Testis (tissue), 2 donors: ENCODE results near the gene CRIP2.

ENCODE experiments used
- CTCF ChIP-seq, 3 experiments: fragments of 450-650 bp in 2 of 3; fragments of 200-600 bp in 1 of 3; sonication (generic) in 1 of 3; IDR thresholded peaks; one replicate each; pipeline ENCODE4 v1.5.1; 2016 to 2019; ENCODE audit warnings: antibody characterized with exemption in 3 of 3, mild to moderate bottlenecking in 2 of 3, moderate library complexity in 1 of 3
- POLR2A ChIP-seq: fragments of 450-650 bp; IDR thresholded peaks from one replicate; pipeline ENCODE4 v1.6.1; 2017; ENCODE audit warnings: antibody characterized with exemption, mild to moderate bottlenecking, moderate library complexity

- TF ChIP-seq CTCF (IDR thresholded peaks at IDR 0.05) (no peak), POLR2A (no peak)
Observed at GRCh38 chr14:105501504-105502291, 27.1 kb downstream of the CRIP2 start.
